WTC11 (cell line): ENCODE results near the gene CREM. TPM values are rescaled to one million over a fixed set of nuclear protein-coding genes. Genes with fewer than 3 reads are reported as not detected.

ENCODE experiments used
- ATAC-seq: fragments of 200-7000 bp; cut with Tn5 transposase; 2 replicates; pipeline ENCODE4 v1.10.0; 2021; ENCODE audit warnings: mild to moderate bottlenecking, moderate library complexity
- CTCF ChIA-PET: fragments of 300-600 bp; sonication (Branson Sonifier 250); formaldehyde crosslinking; loops from one replicate; lab custom pipeline; 2021; ENCODE audit warnings: antibody characterized with exemption; lab: Charles Lee
- POLR2A ChIA-PET: fragments of 350-600 bp; sonication (Branson Sonifier 250); formaldehyde crosslinking; loops from one replicate; lab custom pipeline; 2021; ENCODE audit warnings: antibody characterized with exemption; lab: Charles Lee
- DNase-seq: peaks from one replicate; pipeline ENCODE4 v3.0.0; 2021; ENCODE audit warnings: low spot score
- H3K27ac Mint-ChIP-seq: 2 replicates; pipeline ENCODE4 v1.8.0; 2021; ENCODE audit warnings: mixed read lengths
- H3K27me3 Mint-ChIP-seq: 2 replicates; pipeline ENCODE4 v1.8.0; 2021; ENCODE audit warnings: low read depth, mild to moderate bottlenecking, moderate library complexity, mixed read lengths
- H3K36me3 Mint-ChIP-seq: 2 replicates; pipeline ENCODE4 v1.8.0; 2021; ENCODE audit warnings: mixed read lengths
- H3K4me1 Mint-ChIP-seq: 2 replicates; pipeline ENCODE4 v1.8.0; 2022; ENCODE audit warnings: mixed read lengths
- H3K4me3 Mint-ChIP-seq: 2 replicates; pipeline ENCODE4 v1.8.0; 2021; ENCODE audit warnings: mild to moderate bottlenecking, moderate library complexity, mixed read lengths
- H3K9me3 Mint-ChIP-seq: 2 replicates; pipeline ENCODE4 v1.8.0; 2021; ENCODE audit warnings: mixed read lengths
- AFF4 ChIP-seq: sonication (generic); formaldehyde crosslinking; IDR thresholded peaks from 2 replicates; pipeline ENCODE4 v1.8.1; 2023; ENCODE audit warnings: mild to moderate bottlenecking, missing genetic modification reagents, borderline replicate concordance
- ARID4B ChIP-seq: sonication (generic); formaldehyde crosslinking; IDR thresholded peaks from 2 replicates; pipeline ENCODE4 v1.8.0; 2023; ENCODE audit warnings: missing genetic modification reagents, mild to moderate bottlenecking, borderline replicate concordance
- ATF2 ChIP-seq: sonication (generic); formaldehyde crosslinking; IDR thresholded peaks from 2 replicates; pipeline ENCODE4 v1.8.1; 2022; ENCODE audit warnings: low read depth, missing genetic modification reagents, borderline replicate concordance
- CDX4 ChIP-seq: fragments of 250-450 bp; sonication (Bioruptor Pico); IDR thresholded peaks from 2 replicates; pipeline ENCODE4 v1.9.0; 2021; ENCODE audit warnings: moderate library complexity, mild to moderate bottlenecking, inconsistent platforms, borderline replicate concordance
- CREB1 ChIP-seq: sonication (generic); formaldehyde crosslinking; IDR thresholded peaks from 2 replicates; pipeline ENCODE4 v1.8.0; 2023; ENCODE audit warnings: mild to moderate bottlenecking, missing genetic modification reagents
- ETV6 ChIP-seq: sonication (generic); formaldehyde crosslinking; IDR thresholded peaks from 2 replicates; pipeline ENCODE4 v1.8.1; 2022; ENCODE audit warnings: mild to moderate bottlenecking, missing genetic modification reagents
- FOXK1 ChIP-seq: sonication (generic); formaldehyde crosslinking; IDR thresholded peaks from 2 replicates; pipeline ENCODE4 v1.8.0; 2022; ENCODE audit warnings: mild to moderate bottlenecking, moderate library complexity, missing genetic modification reagents
- GABPB1 ChIP-seq: sonication (generic); formaldehyde crosslinking; IDR thresholded peaks from 2 replicates; pipeline ENCODE4 v1.8.1; 2023; ENCODE audit warnings: mild to moderate bottlenecking, missing genetic modification reagents
- NFE2L1 ChIP-seq: sonication (generic); formaldehyde crosslinking; IDR thresholded peaks from 2 replicates; pipeline ENCODE4 v1.8.1; 2023; ENCODE audit warnings: missing genetic modification reagents
- NR1H2 ChIP-seq: sonication (generic); formaldehyde crosslinking; IDR thresholded peaks from 2 replicates; pipeline ENCODE4 v1.9.0; 2021; ENCODE audit warnings: mild to moderate bottlenecking, moderate library complexity, missing genetic modification reagents
- RELA ChIP-seq: sonication (generic); formaldehyde crosslinking; IDR thresholded peaks from 2 replicates; pipeline ENCODE4 v1.8.1; 2022; ENCODE audit warnings: missing genetic modification reagents, mild to moderate bottlenecking, borderline replicate concordance
- TP53 ChIP-seq: sonication (generic); formaldehyde crosslinking; IDR thresholded peaks from 2 replicates; pipeline ENCODE4 v1.8.1; 2023; ENCODE audit warnings: mild to moderate bottlenecking, missing genetic modification reagents
- USF2 ChIP-seq: sonication (generic); formaldehyde crosslinking; IDR thresholded peaks from 2 replicates; pipeline ENCODE4 v1.8.1; 2023; ENCODE audit warnings: mild to moderate bottlenecking, missing genetic modification reagents, moderate library complexity
- ZNF138 ChIP-seq: sonication (generic); formaldehyde crosslinking; conservative IDR thresholded peaks from 2 replicates; pipeline ENCODE4 v1.8.1; 2022; ENCODE audit warnings: mild to moderate bottlenecking, moderate library complexity, missing genetic modification reagents
- ZNF263 ChIP-seq: sonication (generic); formaldehyde crosslinking; IDR thresholded peaks from 2 replicates; pipeline ENCODE4 v1.8.1; 2022; ENCODE audit warnings: low read depth, mild to moderate bottlenecking, moderate library complexity, missing genetic modification reagents
- ZNF512 ChIP-seq: sonication (generic); formaldehyde crosslinking; IDR thresholded peaks from 2 replicates; pipeline ENCODE4 v1.8.1; 2022; ENCODE audit warnings: missing genetic modification reagents, borderline replicate concordance
- ZSCAN18 ChIP-seq: fragments of 250-450 bp; sonication (Bioruptor Pico); IDR thresholded peaks from 2 replicates; pipeline ENCODE4 v2.1.2; 2022; ENCODE audit warnings: mild to moderate bottlenecking, moderate library complexity
- total RNA-seq: library from RNA; stranded (reverse); gene quantifications from 3 replicates; pipeline ENCODE4 v1.2.3, GENCODE V29; 2021

Gene CREM
- total RNA-seq, 1 experiment from 2014 or later, result 23.6 TPM

- DNase-seq, result no peak
- CTCF ChIA-PET, result interaction anchor here (1.0 kb wide), 1 partner anchor 206 kb away, joined by 3 read pairs; no protein-coding TSS in a partner anchor
- H3K27ac Mint-ChIP-seq, result no peak overlapping the region
- TF ChIP-seq ZNF512 (CRISPR knock-in tag) (no peak), ZNF138 (no peak), AFF4 (CRISPR knock-in tag) (no peak), ZNF263 (no peak), RELA (no peak)
- H3K4me1 Mint-ChIP-seq, result peaks cover 17% of the 10 kb centered on the region
- POLR2A ChIA-PET, result no interaction called here
- no peaks in the 10 kb centered on the region for H3K9me3 Mint-ChIP-seq
- no peak overlapping the region for H3K4me3 Mint-ChIP-seq
- H3K36me3 Mint-ChIP-seq, result no peaks in the 10 kb centered on the region
- ATAC-seq, result no peak
- no peaks in the 10 kb centered on the region for H3K27me3 Mint-ChIP-seq
These were observed 73.8 kb downstream of the CREM start for GRCh38 chr10:35200487-35200886.

GRCh38 chr10:35201234-35201633, 74.6 kb downstream of the CREM start:
- no peak for TF ChIP-seq GABPB1 (CRISPR knock-in tag)
- TF ChIP-seq, all 79 proteins: peak for 0
- H3K4me3 Mint-ChIP-seq, result no peak overlapping the region
- no peak overlapping the region for H3K27ac Mint-ChIP-seq
- H3K27me3 Mint-ChIP-seq, result no peaks in the 10 kb centered on the region
- no peaks in the 10 kb centered on the region for H3K36me3 Mint-ChIP-seq
- H3K4me1 Mint-ChIP-seq, result peaks cover 10% of the 10 kb centered on the region
- no peaks in the 10 kb centered on the region for H3K9me3 Mint-ChIP-seq
- ATAC-seq, result no peak
- ChIA-PET CTCF (no interaction called here), POLR2A (no interaction called here)
- no peak for DNase-seq

- no peak for DNase-seq
- no peak overlapping the region for H3K27ac Mint-ChIP-seq
- POLR2A ChIA-PET, result no interaction called here
- H3K9me3 Mint-ChIP-seq, result no peaks in the 10 kb centered on the region
- no peak overlapping the region for H3K4me3 Mint-ChIP-seq
- H3K27me3 Mint-ChIP-seq, result no peaks in the 10 kb centered on the region
- CTCF ChIA-PET, result no interaction called here
- no peaks in the 10 kb centered on the region for H3K36me3 Mint-ChIP-seq
- H3K4me1 Mint-ChIP-seq, result peaks cover 7% of the 10 kb centered on the region
- ATAC-seq, result no peak
- no peak for TF ChIP-seq ETV6 (CRISPR knock-in tag)
- TF ChIP-seq USF2, result no peak
- TF ChIP-seq ATF2 (CRISPR knock-in tag), result no peak
- no peak for TF ChIP-seq CDX4 (CRISPR knock-in tag)
- TF ChIP-seq ZSCAN18 (CRISPR knock-in tag), result no peak
- no peak for TF ChIP-seq TP53 (CRISPR knock-in tag)
- no peak for TF ChIP-seq NFE2L1 (CRISPR knock-in tag)
- no peak for TF ChIP-seq NR1H2
- TF ChIP-seq CREB1 (CRISPR knock-in tag), result no peak
- no peak for TF ChIP-seq FOXK1
- TF ChIP-seq ARID4B (CRISPR knock-in tag), result no peak
These were observed 75.4 kb downstream of the CREM start for GRCh38 chr10:35202050-35202449.
